AG09309 (cell line): ENCODE measurements around the gene CCBE1.

ENCODE experiments used
- DNase-seq: peaks from one replicate; pipeline ENCODE4 v3.0.0-alpha.2; 2010; ENCODE audit warnings: low read depth
- H3K4me3 ChIP-seq: 2 replicates; pipeline ENCODE4 v1.5.1; 2011; ENCODE audit warnings: mild to moderate bottlenecking, low read depth, low read length, moderate library complexity; ENCODE audit not compliant: control insufficient read depth
- CTCF ChIP-seq: IDR thresholded peaks from 2 replicates; pipeline ENCODE4 v1.5.1; 2011; ENCODE audit warnings: mild to moderate bottlenecking, low read depth, low read length, inconsistent platforms; ENCODE audit not compliant: insufficient read depth, control insufficient read depth; ENCODE audit errors: missing control alignments

The CCBE1 gene

GRCh38 chr18:59696311-59697235, 650 bp downstream of the CCBE1 start:
- peak overlapping the region; percentile 82 for H3K4me3 ChIP-seq
- no peak for TF ChIP-seq CTCF
- DNase-seq, result no peak

- no peak for TF ChIP-seq CTCF
- DNase-seq, result no peak
- H3K4me3 ChIP-seq, result peak overlapping the region; percentile 82
These were observed 1.7 kb downstream of the CCBE1 start for GRCh38 chr18:59695551-59695950.

GRCh38 chr18:59694824-59695223, 2.4 kb downstream of the CCBE1 start:
- no peak for DNase-seq
- no peak overlapping the region for H3K4me3 ChIP-seq
- no peak for TF ChIP-seq CTCF

GRCh38 chr18:59691996-59692395, 5.2 kb downstream of the CCBE1 start:
- TF ChIP-seq CTCF, result no peak
- DNase-seq, result no peak
- H3K4me3 ChIP-seq, result no peak overlapping the region

GRCh38 chr18:59690996-59691395, 6.2 kb downstream of the CCBE1 start:
- DNase-seq, result no peak
- no peak overlapping the region for H3K4me3 ChIP-seq
- TF ChIP-seq CTCF, result no peak

GRCh38 chr18:59690186-59690982, 6.8 kb downstream of the CCBE1 start:
- DNase-seq, result no peak
- TF ChIP-seq CTCF, result no peak
- no peak overlapping the region for H3K4me3 ChIP-seq
